Measurements from ENCODE around the gene BARD1.
"Not testable (repeated sequence)": the region's sequence is repeated elsewhere in the genome, so short reads cannot be mapped to it uniquely, and the experiment has no call there.

The BARD1 gene

GRCh38 chr2:214810671-214811070 is 1.2 kb upstream of the BARD1 start:
- H3K36me3 ChIP-seq, result peaks cover 0 to 11% (median 0%) of the 10 kb centered on the region in 11 experiments; a peak in 6 of 22 replicates
- H4K20me1 ChIP-seq, result peaks cover 0 to 30% (median 13%) of the 10 kb centered on the region in 11 experiments; a peak in 12 of 22 replicates
- H3K9me3 ChIP-seq (replicated peaks in 1 of 11), result no peaks in the 10 kb centered on the region
- no peak for TF ChIP-seq Cebpa-rat (IDR thresholded peaks at IDR 0.05)
- no peaks in the 10 kb centered on the region for H3K27me3 ChIP-seq
- H3K4me3 ChIP-seq, result peak overlapping the region; percentile 61 to 91 (median 68)
- H3K9ac ChIP-seq, result peak overlapping the region; percentile 71 to 93 (median 81)
- H3K4me1 ChIP-seq, result peaks cover 20 to 32% (median 29%) of the 10 kb centered on the region in 10 experiments
- peak overlapping the region in 10 of 11 experiments; percentile 65 to 83 (median 76); a peak in 20 of 22 replicates for H3K27ac ChIP-seq
- H3K4me2 ChIP-seq, result peak overlapping the region; percentile 74 to 94 (median 82)

DNA sequence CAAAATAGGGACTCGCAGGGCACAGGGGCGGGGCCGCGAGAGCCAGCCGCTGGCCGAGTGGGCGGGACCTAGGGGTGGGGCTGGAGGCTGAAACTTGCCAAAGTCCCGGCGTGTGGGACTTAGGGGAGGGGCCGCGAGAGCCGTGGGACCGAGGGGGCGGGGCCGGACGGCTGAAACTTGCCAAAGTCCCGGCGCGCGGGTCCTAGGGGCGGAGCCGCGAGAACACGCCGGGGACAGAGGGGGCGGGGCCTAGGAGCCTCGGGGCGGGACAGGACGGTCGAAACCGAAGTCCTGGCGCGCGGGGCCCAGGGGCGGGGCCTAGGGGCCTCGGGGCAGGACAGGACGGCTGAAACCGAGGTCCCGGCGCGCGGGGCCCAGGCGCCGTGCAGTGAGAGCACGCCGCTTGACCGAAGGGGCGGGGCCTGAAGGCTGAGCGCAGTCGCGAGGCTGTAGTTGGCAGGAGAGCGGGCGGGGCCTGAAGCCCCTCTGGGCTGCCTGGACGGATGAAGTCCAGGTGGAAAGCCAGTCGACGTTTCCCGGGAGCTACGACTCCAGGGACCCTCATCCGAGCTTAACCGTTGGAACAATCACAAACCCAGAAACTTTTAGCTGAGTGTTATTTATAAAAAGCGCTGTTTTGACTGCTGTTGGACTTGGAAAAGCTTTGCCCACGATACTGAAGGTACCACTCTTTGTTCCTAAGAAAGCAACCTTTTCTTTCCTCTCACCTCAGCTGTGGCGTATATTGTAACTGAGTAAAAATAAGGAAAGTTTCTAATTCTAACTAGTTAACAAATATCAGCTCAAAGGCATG is 475 bp upstream of the BARD1 start:
- H3K9ac ChIP-seq, result peak overlapping the region; percentile 77 to 97 (median 94)
- H3K27ac ChIP-seq, result peak overlapping the region in 10 of 11 experiments; percentile 65 to 98 (median 93); a peak in 21 of 22 replicates
- H3K4me2 ChIP-seq, result peak overlapping the region; percentile 74 to 94 (median 82)
- peaks cover 20 to 37% (median 32%) of the 10 kb centered on the region in 10 experiments for H3K4me1 ChIP-seq
- no peaks in the 10 kb centered on the region for H3K27me3 ChIP-seq
- peaks cover 0 to 36% (median 14%) of the 10 kb centered on the region in 11 experiments; a peak in 12 of 22 replicates for H4K20me1 ChIP-seq
- peak overlapping the region; percentile 72 to 98 (median 86) for H3K4me3 ChIP-seq
- peaks cover 0 to 4% (median 0%) of the 10 kb centered on the region in 11 experiments; a peak in 2 of 22 replicates for H3K9me3 ChIP-seq (replicated peaks in 1 of 11)
- H3K36me3 ChIP-seq, result peaks cover 0 to 15% (median 4%) of the 10 kb centered on the region in 11 experiments; a peak in 10 of 22 replicates
- TF ChIP-seq Cebpa-rat (IDR thresholded peaks at IDR 0.05), result no peak

GRCh38 chr2:214807653-214808052 is 1.8 kb downstream of the BARD1 start:
- no peak for TF ChIP-seq Cebpa-rat (IDR thresholded peaks at IDR 0.05)
- H3K9me3 ChIP-seq (replicated peaks in 1 of 11), result peaks cover 0 to 11% (median 0%) of the 10 kb centered on the region in 11 experiments; a peak in 2 of 22 replicates
- H3K4me3 ChIP-seq, result peak overlapping the region; percentile 72 to 98 (median 86)
- peak overlapping the region; percentile 53 to 98 (median 92); a peak in 21 of 22 replicates for H3K27ac ChIP-seq
- peaks cover 20 to 37% (median 32%) of the 10 kb centered on the region in 10 experiments for H3K4me1 ChIP-seq
- peaks cover 0 to 43% (median 14%) of the 10 kb centered on the region in 11 experiments; a peak in 12 of 22 replicates for H4K20me1 ChIP-seq
- peak overlapping the region; percentile 77 to 97 (median 94) for H3K9ac ChIP-seq
- H3K4me2 ChIP-seq, result peak overlapping the region; percentile 81 to 97 (median 92)
- H3K36me3 ChIP-seq, result peaks cover 0 to 34% (median 17%) of the 10 kb centered on the region in 11 experiments; a peak in 13 of 22 replicates
- H3K27me3 ChIP-seq, result no peaks in the 10 kb centered on the region

GRCh38 chr2:214801768-214802397 is 7.6 kb downstream of the BARD1 start:
- no peak overlapping the region for H3K9ac ChIP-seq
- H3K36me3 ChIP-seq, result peaks cover 0 to 72% (median 41%) of the 10 kb centered on the region in 11 experiments; a peak in 17 of 22 replicates
- TF ChIP-seq Cebpa-rat (IDR thresholded peaks at IDR 0.05), result no peak
- no peak overlapping the region for H3K4me2 ChIP-seq
- no peak overlapping the region for H3K27ac ChIP-seq
- H3K4me3 ChIP-seq, result no peak overlapping the region
- no peaks in the 10 kb centered on the region for H3K27me3 ChIP-seq
- H3K4me1 ChIP-seq, result peaks cover 12 to 20% (median 16%) of the 10 kb centered on the region in 10 experiments
- peaks cover 0 to 14% (median 0%) of the 10 kb centered on the region in 11 experiments; a peak in 2 of 22 replicates for H3K9me3 ChIP-seq (replicated peaks in 1 of 11)
- H4K20me1 ChIP-seq, result peaks cover 0 to 72% (median 41%) of the 10 kb centered on the region in 11 experiments; a peak in 13 of 22 replicates

GRCh38 chr2:214801068-214801467 is 8.4 kb downstream of the BARD1 start:
- peaks cover 0 to 74% (median 49%) of the 10 kb centered on the region in 11 experiments; a peak in 17 of 22 replicates for H3K36me3 ChIP-seq
- peaks cover 0 to 71% (median 33%) of the 10 kb centered on the region in 11 experiments; a peak in 13 of 22 replicates for H4K20me1 ChIP-seq
- H3K4me2 ChIP-seq, result no peak overlapping the region
- no peaks in the 10 kb centered on the region for H3K27me3 ChIP-seq
- TF ChIP-seq Cebpa-rat (IDR thresholded peaks at IDR 0.05), result no peak
- H3K4me1 ChIP-seq, result peaks cover 3 to 12% (median 8%) of the 10 kb centered on the region in 10 experiments
- no peak overlapping the region for H3K4me3 ChIP-seq
- H3K9me3 ChIP-seq (replicated peaks in 1 of 11), result peaks cover 0 to 14% (median 0%) of the 10 kb centered on the region in 11 experiments; a peak in 2 of 22 replicates
- H3K27ac ChIP-seq, result no peak overlapping the region
- H3K9ac ChIP-seq, result no peak overlapping the region

- Histone ChIP-seq H3K27ac (no peak overlapping the region), H3K9me3 (replicated peaks in 1 of 11) (peaks cover 0 to 12% (median 0%) of the 10 kb centered on the region in 11 experiments; a peak in 2 of 22 replicates), H3K27me3 (no peaks in the 10 kb centered on the region), H3K4me2 (no peak overlapping the region), H3K4me1 (peaks cover 0 to 6% (median under 1%) of the 10 kb centered on the region in 10 experiments; a peak in 2 of 20 replicates), H4K20me1 (peaks cover 0 to 63% (median 28%) of the 10 kb centered on the region in 11 experiments; a peak in 13 of 22 replicates), H3K36me3 (peaks cover 4 to 76% (median 56%) of the 10 kb centered on the region in 11 experiments; a peak in 21 of 22 replicates), H3K9ac (no peak overlapping the region), H3K4me3 (no peak overlapping the region)
- TF ChIP-seq Cebpa-rat (IDR thresholded peaks at IDR 0.05), result no peak
Observed at GRCh38 chr2:214800180-214800579, 9.3 kb downstream of the BARD1 start.

DNA sequence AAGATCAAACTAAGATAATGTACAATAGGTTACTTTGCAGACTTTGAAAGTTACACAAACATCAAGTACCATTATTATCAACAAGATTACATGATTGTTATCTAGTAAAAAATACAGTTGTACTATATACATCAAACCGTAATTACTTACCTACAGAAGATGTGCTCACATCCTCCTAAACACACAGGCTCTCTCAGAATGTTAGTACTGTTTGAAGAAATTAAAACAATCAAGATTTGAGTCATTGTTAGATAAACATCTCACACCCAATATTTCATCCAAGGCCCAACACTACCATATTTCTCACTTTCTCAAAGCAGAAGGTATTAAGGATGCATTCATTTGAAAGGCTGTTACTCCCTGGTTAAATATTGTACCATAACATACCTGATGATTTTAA is 12.6 kb downstream of the BARD1 start:
- H3K4me2 ChIP-seq, result no peak overlapping the region
- no peak for TF ChIP-seq Cebpa-rat (IDR thresholded peaks at IDR 0.05)
- peaks cover 0 to 6% (median 0%) of the 10 kb centered on the region in 11 experiments; a peak in 2 of 22 replicates for H3K9me3 ChIP-seq (replicated peaks in 1 of 11)
- H3K4me1 ChIP-seq, result peaks cover 0 to 6% (median 0%) of the 10 kb centered on the region in 10 experiments; a peak in 1 of 20 replicates
- H3K27me3 ChIP-seq, result no peaks in the 10 kb centered on the region
- H4K20me1 ChIP-seq, result peaks cover 0 to 49% (median 28%) of the 10 kb centered on the region in 11 experiments; a peak in 13 of 22 replicates
- no peak overlapping the region for H3K9ac ChIP-seq
- no peak overlapping the region for H3K27ac ChIP-seq
- H3K4me3 ChIP-seq, result no peak overlapping the region
- H3K36me3 ChIP-seq, result peaks cover 4 to 88% (median 68%) of the 10 kb centered on the region in 11 experiments; a peak in 21 of 22 replicates

DNA sequence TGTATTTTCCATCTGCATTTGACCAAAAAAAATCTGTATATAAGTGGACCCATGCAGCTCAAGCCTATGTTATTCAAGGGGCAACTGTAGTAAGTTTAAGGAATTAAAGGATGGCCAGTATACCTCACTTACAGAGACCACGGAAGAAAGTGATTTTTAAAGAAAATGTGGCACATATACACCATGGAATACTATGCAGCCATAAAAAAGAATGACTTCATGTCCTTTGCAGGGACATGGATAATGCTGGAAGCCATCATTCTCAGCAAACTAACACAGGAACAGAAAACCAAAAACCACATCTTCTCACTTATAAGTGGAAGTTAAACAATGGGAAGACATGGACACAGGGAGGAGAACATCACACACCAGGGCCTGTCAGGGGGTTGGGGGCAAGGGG is 26.3 kb downstream of the BARD1 start:
- H3K4me3 ChIP-seq, H4K20me1 ChIP-seq, H3K9ac ChIP-seq, H3K27ac ChIP-seq, H3K4me1 ChIP-seq, H3K4me2 ChIP-seq, H3K27me3 ChIP-seq: not testable (repeated sequence)
- Histone ChIP-seq H3K36me3 (peaks cover 40 to 97% (median 88%) of the 10 kb centered on the region in 11 experiments), H3K9me3 (replicated peaks in 1 of 11) (peaks cover 17 to 73% (median 58%) of the 10 kb centered on the region in 11 experiments)

Measured in BLaER1 treated with 17β-estradiol and CSF1 and Interleukin-3, amounts not matched to agents 10 nM and 100 nM (cell line).